HepG2 (cell line): ENCODE results near the gene ANAPC2. TPM values are rescaled to one million over a fixed set of nuclear protein-coding genes. Genes with fewer than 3 reads are reported as not detected.

ENCODE experiments used
- ATAC-seq: fragments of 200-7000 bp; cut with Tn5 transposase; 3 replicates; pipeline ENCODE4 v1.9.1; 2020; ENCODE audit warnings: mild to moderate bottlenecking, moderate library complexity
- BruUV-seq: library from RNA; stranded (reverse); fragments of 400-500 nt; replicated peaks from 2 replicates; lab custom pipeline; 2021; lab: Mats Ljungman, UMichigan
- CTCF ChIA-PET: fragments of 300-600 bp; formaldehyde crosslinking; extraction: SDS; loops from one replicate; lab custom pipeline; 2021; ENCODE audit warnings: low total read pairs, inconsistent platforms, low intra/inter-chr PET ratio; lab: Yijun Ruan, JAX
- POLR2A ChIA-PET: fragments of 350-600 bp; sonication (Branson Sonifier 250); formaldehyde crosslinking; loops from one replicate; lab custom pipeline; 2020; ENCODE audit warnings: antibody characterized with exemption, inconsistent platforms; lab: Yijun Ruan, JAX
- DNase-seq: peaks from one replicate; pipeline ENCODE4 v3.0.0-alpha.2; 2015; ENCODE audit warnings: low spot score
- FAIRE-seq: peaks from 3 replicates; lab custom pipeline; 2011; peaks lifted over from hg19 to GRCh38; lab: Jason Lieb, UNC
- H2AFZ ChIP-seq: one replicate; pipeline ENCODE4 v1.6.1; 2011; ENCODE audit warnings: low read length, inconsistent platforms
- H3K27ac ChIP-seq: fragments of 300-600 bp; 3 replicates; pipeline ENCODE4 v1.8.0; 2011; ENCODE audit warnings: mixed run types, mild to moderate bottlenecking, mixed read lengths, low read length, inconsistent platforms; ENCODE audit not compliant: insufficient read depth; ENCODE audit errors: extremely low read length
- H3K27me3 ChIP-seq, 2 experiments: fragments of 200-600 bp in 1 of 2; 2 replicates in 1 of 2; 3 replicates in 1 of 2; pipeline versions ENCODE4 v1.6.0 to v1.8.0; 2011; ENCODE audit warnings: low read length in 2 of 2, mild to moderate bottlenecking in 2 of 2, moderate library complexity in 2 of 2, inconsistent platforms in 1 of 2; ENCODE audit not compliant: insufficient read depth in 2 of 2, control insufficient read depth in 1 of 2
- H3K36me3 ChIP-seq, 2 experiments: fragments of 200-600 bp in 1 of 2; replicated peaks in 1 of 2; 2 replicates in 1 of 2; 3 replicates in 1 of 2; pipeline versions ENCODE4 v1.5.1 to v1.8.0; 2011; ENCODE audit warnings: low read length in 2 of 2, inconsistent platforms in 1 of 2; ENCODE audit not compliant: insufficient read depth in 2 of 2, control insufficient read depth in 1 of 2
- H3K4me1 ChIP-seq: 2 replicates; pipeline ENCODE4 v1.5.1; 2012; ENCODE audit warnings: low read length, inconsistent platforms; ENCODE audit not compliant: insufficient read depth
- H3K4me2 ChIP-seq: 2 replicates; pipeline ENCODE4 v1.6.0; 2011; ENCODE audit warnings: low read depth, low read length, inconsistent platforms
- H3K4me3 ChIP-seq, 3 experiments: fragments of 200-600 bp in 1 of 3; sonication (generic), shearing (Covaris generic) in 1 of 3; replicated peaks in 1 of 3; 2 replicates each; pipeline ENCODE4 v1.5.1; 2011 to 2016; ENCODE audit warnings: low read length in 3 of 3, inconsistent platforms in 2 of 3, low read depth in 2 of 3, mild to moderate bottlenecking in 2 of 3, control low read depth in 1 of 3, mixed read lengths in 1 of 3; ENCODE audit not compliant: insufficient read depth in 1 of 3
- H3K79me2 ChIP-seq: one replicate; pipeline ENCODE4 v1.6.1; 2011; ENCODE audit warnings: low read length, inconsistent platforms; ENCODE audit not compliant: insufficient read depth
- H3K9ac ChIP-seq: 2 replicates; pipeline ENCODE4 v1.6.0; 2011; ENCODE audit warnings: mild to moderate bottlenecking, low read depth, low read length, inconsistent platforms; ENCODE audit not compliant: insufficient read depth
- H3K9me3 ChIP-seq: 2 replicates; pipeline ENCODE4 v1.5.1; 2012; ENCODE audit warnings: mild to moderate bottlenecking, low read length
- H4K20me1 ChIP-seq: 2 replicates; pipeline ENCODE4 v1.6.0; 2011; ENCODE audit warnings: inconsistent platforms, mild to moderate bottlenecking, low read length, moderate library complexity; ENCODE audit not compliant: insufficient read depth
- ESRRA ChIP-seq: sonication (generic); formaldehyde crosslinking; IDR thresholded peaks from 2 replicates; pipeline ENCODE4 v1.5.1; 2020; ENCODE audit warnings: mild to moderate bottlenecking, low read depth, missing genetic modification reagents
- GFI1 ChIP-seq: sonication (generic); formaldehyde crosslinking; IDR thresholded peaks from 2 replicates; pipeline ENCODE4 v1.5.0; 2020; ENCODE audit warnings: missing genetic modification reagents, mild to moderate bottlenecking, borderline replicate concordance
- HOXA5 ChIP-seq: sonication (generic); formaldehyde crosslinking; IDR thresholded peaks from 2 replicates; pipeline ENCODE4 v1.4.0; 2020; ENCODE audit warnings: missing genetic modification reagents
- ISL2 ChIP-seq: sonication (generic); formaldehyde crosslinking; IDR thresholded peaks from 2 replicates; pipeline ENCODE4 v1.5.0; 2020; ENCODE audit warnings: missing genetic modification reagents
- JUNB ChIP-seq: sonication (generic); formaldehyde crosslinking; IDR thresholded peaks from 2 replicates; pipeline ENCODE4 v1.8.0; 2022; ENCODE audit warnings: missing genetic modification reagents, mild to moderate bottlenecking, borderline replicate concordance
- KDM6A ChIP-seq: IDR thresholded peaks from 2 replicates; pipeline ENCODE4 v1.6.1; 2016; ENCODE audit warnings: low read depth
- MEF2D ChIP-seq: sonication (generic); formaldehyde crosslinking; IDR thresholded peaks from 2 replicates; pipeline ENCODE4 v1.5.1; 2020; ENCODE audit warnings: mild to moderate bottlenecking, missing genetic modification reagents
- NR2F2 ChIP-seq: IDR thresholded peaks from 2 replicates; pipeline ENCODE4 v1.6.1; 2012; ENCODE audit warnings: low read depth, inconsistent platforms, borderline replicate concordance
- PCBP2 ChIP-seq: fragments of 200-400 bp; formaldehyde crosslinking; optimal IDR thresholded peaks from 2 replicates; pipeline ENCODE3; 2018; ENCODE audit warnings: low read length, low read depth; ENCODE audit not compliant: poor library complexity, severe bottlenecking
- POLR2A ChIP-seq, 2 experiments: IDR thresholded peaks; 2 replicates each; pipeline ENCODE4 v1.6.1; 2011; ENCODE audit warnings: low read depth in 2 of 2, low read length in 2 of 2, mild to moderate bottlenecking in 1 of 2, moderate library complexity in 1 of 2; ENCODE audit not compliant: insufficient read depth in 1 of 2
- TAF1 ChIP-seq: sonication (generic); formaldehyde crosslinking; IDR thresholded peaks from 2 replicates; pipeline ENCODE4 v1.4.0; 2020; ENCODE audit warnings: missing genetic modification reagents
- ZFP36L1 ChIP-seq: sonication (generic); formaldehyde crosslinking; IDR thresholded peaks from 2 replicates; pipeline ENCODE4 v1.8.0; 2022; ENCODE audit warnings: mild to moderate bottlenecking, missing genetic modification reagents, moderate library complexity
- ZFP41 ChIP-seq: sonication (generic); formaldehyde crosslinking; IDR thresholded peaks from 2 replicates; pipeline ENCODE4 v1.4.0; 2020; ENCODE audit warnings: mild to moderate bottlenecking, missing genetic modification reagents, borderline replicate concordance
- ZNF275 ChIP-seq: sonication (generic); formaldehyde crosslinking; IDR thresholded peaks from 2 replicates; pipeline ENCODE4 v1.8.0; 2022; ENCODE audit warnings: missing genetic modification reagents, mild to moderate bottlenecking, inconsistent platforms, borderline replicate concordance
- ZNF740 ChIP-seq: sonication (generic); formaldehyde crosslinking; IDR thresholded peaks from 2 replicates; pipeline ENCODE4 v1.4.0; 2020; ENCODE audit warnings: missing genetic modification reagents
- ZNF747 ChIP-seq: sonication (generic); formaldehyde crosslinking; IDR thresholded peaks from 2 replicates; pipeline ENCODE4 v1.8.1; 2023; ENCODE audit warnings: missing genetic modification reagents, mild to moderate bottlenecking, borderline replicate concordance
- ZNF749 ChIP-seq: sonication (generic); formaldehyde crosslinking; IDR thresholded peaks from 2 replicates; pipeline ENCODE4 v1.8.0; 2022; ENCODE audit warnings: mild to moderate bottlenecking, missing genetic modification reagents, moderate library complexity, borderline replicate concordance
- WGBS: methylation state at CpG from one replicate; pipeline ENCODE4 v1.1.6; 2017; ENCODE audit warnings: low lambda C conversion rate; 5-methylcytosine and 5-hydroxymethylcytosine counted together
- in situ Hi-C: cut with HindIII; loops from 2 replicates; pipeline ENCODE4 v1.10.0; 2017; ENCODE audit warnings: low pct_unique_long_range_greater_than_20kb; ENCODE audit not compliant: extremely low pct_ligation_motif_present
- intact Hi-C: fragments of 100-400 bp; cut with micrococcal nuclease; formaldehyde crosslinking; loops from one replicate; pipeline ENCODE4 v1.10.0; 2022; ENCODE audit not compliant: unreplicated experiment
- polyA plus RNA-seq, 8 experiments: library from polyadenylated mRNA; depleted of rRNA in 3 of 8; stranded (reverse) in 7 of 8; unstranded in 1 of 8; fragments of >200 nt; fragmentation: Illumina TruSeq in 4 of 8; extraction: Trizol in 4 of 8; gene quantifications; 2 replicates each; pipeline versions ENCODE4 v1.2.1 to v1.2.3, GENCODE V29; 2011 to 2016; ENCODE audit warnings: low read depth in 4 of 8, missing spikeins in 1 of 8, mixed read lengths in 1 of 8; ENCODE audit not compliant: insufficient read depth in 1 of 8
- total RNA-seq, 5 experiments: library from RNA; depleted of rRNA; stranded (reverse); fragments of >200 nt; fragmentation: Illumina TruSeq; extraction: Trizol; gene quantifications; 2 replicates each; pipeline ENCODE4 v1.2.3, GENCODE V29; 2016; ENCODE audit warnings: low read depth in 1 of 5

Gene ANAPC2
- total and polyA plus RNA-seq, 2 of the 13 experiments (the other 11 are each of a cell fraction or from before 2014, with no cell fraction given) = 12.3 to 15.4 TPM

GRCh38 chr9:137168904-137169856, 19.2 kb downstream of the ANAPC2 start:
- H3K9me3 ChIP-seq = no peaks in the 10 kb centered on the region
- no peaks in the 10 kb centered on the region for H4K20me1 ChIP-seq
- DNase-seq (peak; percentile 32), ATAC-seq (peak; percentile 41), FAIRE-seq (no peak)
- H3K27ac ChIP-seq = no peak overlapping the region
- peaks cover 9% of the 10 kb centered on the region for H3K4me1 ChIP-seq
- no TSS peak for BruUV-seq
- ChIA-PET POLR2A (interaction anchor here (0.6 to 1.7 kb wide), 5 partner anchors 8 to 72 kb away, joined by 3 to 5 read pairs (median 4); partner anchors contain the start of gene TUBB4B), CTCF (no interaction called here)
- in situ Hi-C loops (no loop called here), intact Hi-C loops (no loop called here)
- WGBS = 0% methylated on average over 10 of the region's 124 CpGs
- H2AFZ ChIP-seq = no peak overlapping the region
- no peaks in the 10 kb centered on the region for H3K79me2 ChIP-seq
- peak overlapping the region; percentile 21 to 65 (median 47); a peak in 5 of 6 replicates for H3K4me3 ChIP-seq
- H3K4me2 ChIP-seq = peak overlapping the region; percentile 76
- peaks cover 11 to 73% of the 10 kb centered on the region in 2 experiments; a peak in 3 of 5 replicates for H3K27me3 ChIP-seq
- H3K9ac ChIP-seq = no peak overlapping the region
- no peaks in the 10 kb centered on the region for H3K36me3 ChIP-seq
- TF ChIP-seq PCBP2 = no peak
- no peak for TF ChIP-seq ESRRA (CRISPR knock-in tag)
- no peak for TF ChIP-seq GFI1 (CRISPR knock-in tag)
- no peak for TF ChIP-seq KDM6A (CRISPR knock-in tag)
- 0 out of 2 replicates have a peak, but pooled peaks have one; percentile 16 for TF ChIP-seq ZNF275 (CRISPR knock-in tag)
- TF ChIP-seq ZFP41 (CRISPR knock-in tag) = no peak
- no peak for TF ChIP-seq JUNB (CRISPR knock-in tag)
- peak; percentile 39; the same call in 1 of the 2 replicates for TF ChIP-seq ZNF749 (CRISPR knock-in tag)
- TF ChIP-seq ZFP36L1 = no peak
- no peak for TF ChIP-seq HOXA5 (CRISPR knock-in tag)
- no peak for TF ChIP-seq POLR2A (IDR thresholded peaks at IDR 0.05; ENCODE audit: insufficient read depth in 1 of 2, low read depth in 2 of 2, low read length in 2 of 2)
- TF ChIP-seq ZNF747 (CRISPR knock-in tag) = no peak
- TF ChIP-seq NR2F2 = no peak
- 0 out of 2 replicates have a peak, but pooled peaks have one; percentile 38 for TF ChIP-seq ZNF740 (CRISPR knock-in tag)
- TF ChIP-seq TAF1 (CRISPR knock-in tag) = no peak
- no peak for TF ChIP-seq ISL2 (CRISPR knock-in tag)
- no peak for TF ChIP-seq MEF2D
